Smooth muscle cell (in vitro differentiated cells): ENCODE measurements around the gene GPC5. TPM values are rescaled to one million over a fixed set of nuclear protein-coding genes. Genes with fewer than 3 reads are reported as not detected.
A peak's percentile ranks its signal among the peaks of the same experiment; 100 is the strongest.
"Not testable (repeated sequence)": the region's sequence is repeated elsewhere in the genome, so short reads cannot be mapped to it uniquely, and the experiment has no call there.

ENCODE experiments used
- DNase-seq: peaks from one replicate; lab custom pipeline; 2025; ENCODE audit not compliant: unreplicated experiment; lab: John Stamatoyannopoulos, UW
- H2AFZ ChIP-seq: fragments of 200-600 bp; sonication (generic); 2 replicates; pipeline ENCODE4 v1.6.0; 2016; ENCODE audit warnings: antibody characterized with exemption, low read depth, mild to moderate bottlenecking
- H3F3A ChIP-seq: fragments of 200-600 bp; sonication (generic); 2 replicates; pipeline ENCODE4 v1.6.0; 2017; ENCODE audit warnings: antibody characterized with exemption, low read depth
- H3K27ac ChIP-seq: fragments of 200-600 bp; sonication (generic); 2 replicates; pipeline ENCODE4 v1.5.1; 2016; ENCODE audit warnings: low read depth, mild to moderate bottlenecking
- H3K27me3 ChIP-seq: fragments of 200-600 bp; sonication (generic); 2 replicates; pipeline ENCODE4 v1.6.1; 2016; ENCODE audit warnings: low read depth, mild to moderate bottlenecking
- H3K36me3 ChIP-seq: fragments of 200-600 bp; sonication (generic); 2 replicates; pipeline ENCODE4 v1.5.1; 2016; ENCODE audit warnings: low read depth
- H3K4me1 ChIP-seq: fragments of 200-600 bp; sonication (generic); 2 replicates; pipeline ENCODE4 v1.5.1; 2016; ENCODE audit warnings: low read depth
- H3K4me2 ChIP-seq: fragments of 200-600 bp; sonication (generic); 2 replicates; pipeline ENCODE4 v1.6.0; 2016; ENCODE audit warnings: mild to moderate bottlenecking
- H3K4me3 ChIP-seq: fragments of 200-600 bp; sonication (generic); 2 replicates; pipeline ENCODE4 v1.5.1; 2016; ENCODE audit warnings: mild to moderate bottlenecking
- H3K79me2 ChIP-seq: fragments of 200-600 bp; sonication (generic); 2 replicates; pipeline ENCODE4 v1.6.0; 2016; ENCODE audit warnings: low read depth, mild to moderate bottlenecking
- H3K9ac ChIP-seq: fragments of 200-600 bp; sonication (generic); 2 replicates; pipeline ENCODE4 v1.6.0; 2016; ENCODE audit warnings: low read depth
- H3K9me3 ChIP-seq: fragments of 200-600 bp; sonication (generic); replicated peaks from 2 replicates; pipeline ENCODE4 v1.5.1; 2016; ENCODE audit warnings: low read depth
- H4K20me1 ChIP-seq: fragments of 200-600 bp; sonication (generic); 2 replicates; pipeline ENCODE4 v1.6.0; 2016; ENCODE audit warnings: low read depth
- CTCF ChIP-seq: fragments of 200-600 bp; sonication (generic); IDR thresholded peaks from 2 replicates; pipeline ENCODE4 v1.5.1; 2017; ENCODE audit warnings: borderline replicate concordance, mild to moderate bottlenecking, antibody characterized with exemption; ENCODE audit not compliant: insufficient read depth, poor library complexity, severe bottlenecking
- WGBS: methylation state at CpG from one replicate; pipeline ENCODE4 v1.1.7; 2016; ENCODE audit warnings: low lambda C conversion rate; 5-methylcytosine and 5-hydroxymethylcytosine counted together
- polyA plus RNA-seq: library from polyadenylated mRNA; unstranded; fragments of >200 nt; fragmentation: Nextera tagmentation; extraction: Ambion mirVana; gene quantifications from 2 replicates; pipeline ENCODE4 v1.2.1, GENCODE V29; 2016
- total RNA-seq: library from RNA; depleted of rRNA; stranded (reverse); fragments of >200 nt; gene quantifications from 2 replicates; pipeline ENCODE4 v1.2.3, GENCODE V29; 2014

GPC5 gene
- total and polyA plus RNA-seq, 2 experiments from 2014 or later, result 0.99 to 1.0 TPM

GRCh38 chr13:91351123-91351522 is 47.3 kb upstream of the GPC5 start:
- no peaks in the 10 kb centered on the region for H3K9me3 ChIP-seq
- H3K36me3 ChIP-seq, result peaks cover 25% of the 10 kb centered on the region
- peaks cover 31% of the 10 kb centered on the region for H3K4me1 ChIP-seq
- no peak overlapping the region for H2AFZ ChIP-seq
- H3K4me3 ChIP-seq, result no peak overlapping the region
- 94% methylated on average over 5 of the region's 5 CpGs for WGBS
- H3K27ac ChIP-seq, result no peak overlapping the region
- peak overlapping the region; percentile 99 for H3K4me2 ChIP-seq
- peaks cover 24% of the 10 kb centered on the region for H3F3A ChIP-seq
- H3K27me3 ChIP-seq, result no peaks in the 10 kb centered on the region
- no peak for TF ChIP-seq CTCF
- no peak overlapping the region for H3K9ac ChIP-seq
- DNase-seq, result no peak
- peaks cover 72% of the 10 kb centered on the region for H4K20me1 ChIP-seq
- H3K79me2 ChIP-seq, result peaks cover 37% of the 10 kb centered on the region

GRCh38 chr13:91351980-91352379 is 46.4 kb upstream of the GPC5 start:
- 95% methylated on average over 2 of the region's 2 CpGs for WGBS

GRCh38 chr13:91352891-91353290 is 45.5 kb upstream of the GPC5 start:
- not testable (repeated sequence) for H3K27me3 ChIP-seq, H3K4me2 ChIP-seq, H3K4me3 ChIP-seq, H3K27ac ChIP-seq, H3K9me3 ChIP-seq, H2AFZ ChIP-seq, DNase-seq, H3K9ac ChIP-seq
- H3K79me2 ChIP-seq, result peaks cover 37% of the 10 kb centered on the region
- peaks cover 28% of the 10 kb centered on the region for H3K4me1 ChIP-seq
- WGBS, result 90% methylated on average over 7 of the region's 7 CpGs
- peaks cover 25% of the 10 kb centered on the region for H3K36me3 ChIP-seq
- H4K20me1 ChIP-seq, result peaks cover 72% of the 10 kb centered on the region
- H3F3A ChIP-seq, result peaks cover 24% of the 10 kb centered on the region

More at GRCh38 chr13:91351980-91352379, 46.4 kb upstream of the GPC5 start:
- DNase-seq, result no peak
- no peaks in the 10 kb centered on the region for H3K9me3 ChIP-seq
- peaks cover 29% of the 10 kb centered on the region for H3K4me1 ChIP-seq
- H2AFZ ChIP-seq, result no peak overlapping the region
- H3K27ac ChIP-seq, result no peak overlapping the region
- peaks cover 37% of the 10 kb centered on the region for H3K79me2 ChIP-seq
- H4K20me1 ChIP-seq, result peaks cover 72% of the 10 kb centered on the region
- no peak overlapping the region for H3K4me3 ChIP-seq
- TF ChIP-seq CTCF, result no peak
- H3K27me3 ChIP-seq, result no peaks in the 10 kb centered on the region
- H3F3A ChIP-seq, result peaks cover 24% of the 10 kb centered on the region
- no peak overlapping the region for H3K9ac ChIP-seq
- peaks cover 25% of the 10 kb centered on the region for H3K36me3 ChIP-seq
- H3K4me2 ChIP-seq, result no peak overlapping the region

GRCh38 chr13:91353494-91353893 is 44.9 kb upstream of the GPC5 start:
- Histone ChIP-seq H3K4me2 (no peak overlapping the region), H3K4me1 (peaks cover 28% of the 10 kb centered on the region), H3F3A (peaks cover 24% of the 10 kb centered on the region), H2AFZ (no peak overlapping the region), H3K9me3 (no peaks in the 10 kb centered on the region), H3K27ac (no peak overlapping the region), H3K79me2 (peaks cover 37% of the 10 kb centered on the region), H3K9ac (no peak overlapping the region), H4K20me1 (peaks cover 72% of the 10 kb centered on the region), H3K27me3 (no peaks in the 10 kb centered on the region), H3K36me3 (peaks cover 25% of the 10 kb centered on the region), H3K4me3 (no peak overlapping the region)
- 36% methylated on average over 1 of the region's 1 CpG for WGBS
- TF ChIP-seq CTCF, result no peak
- no peak for DNase-seq
